ENCODE results near the gene PAPOLB.

Gene PAPOLB

GRCh38 chr7:4842319-4843064 lies 19.3 kb downstream of the PAPOLB start:
- no peak for DNase-seq (ENCODE audit: low read depth)

GRCh38 chr7:4841836-4842235 lies 20.0 kb downstream of the PAPOLB start:
- no peak for DNase-seq (ENCODE audit: low read depth)

- DNase-seq (ENCODE audit: low read depth): no peak
Observed at GRCh38 chr7:4841007-4841784, 20.6 kb downstream of the PAPOLB start.

- no peak for DNase-seq (ENCODE audit: low read depth)
Observed at GRCh38 chr7:4840079-4840501, 21.7 kb downstream of the PAPOLB start.

GRCh38 chr7:4838626-4839334 lies 23.1 kb downstream of the PAPOLB start:
- no peak for DNase-seq (ENCODE audit: low read depth)

- no peak for DNase-seq (ENCODE audit: low read depth)
Observed at GRCh38 chr7:4837803-4838625, 23.8 kb downstream of the PAPOLB start.

- DNase-seq (ENCODE audit: low read depth): no peak
Observed at GRCh38 chr7:4837041-4837802, 24.6 kb downstream of the PAPOLB start.

GRCh38 chr7:4836206-4836661 lies 25.6 kb downstream of the PAPOLB start:
- no peak for DNase-seq (ENCODE audit: low read depth)

GRCh38 chr7:4835398-4836205 lies 26.2 kb downstream of the PAPOLB start:
- DNase-seq (ENCODE audit: low read depth): no peak

GRCh38 chr7:4834601-4835397 lies 27.0 kb downstream of the PAPOLB start:
- no peak for DNase-seq (ENCODE audit: low read depth)

- DNase-seq (ENCODE audit: low read depth): no peak
Observed at GRCh38 chr7:4833691-4834600, 27.9 kb downstream of the PAPOLB start.

GRCh38 chr7:4833176-4833575 lies 28.7 kb downstream of the PAPOLB start:
- no peak for DNase-seq (ENCODE audit: low read depth)

GRCh38 chr7:4832711-4833110 lies 29.1 kb downstream of the PAPOLB start:
- DNase-seq (ENCODE audit: low read depth): no peak

- no peak for DNase-seq (ENCODE audit: low read depth)
Observed at GRCh38 chr7:4831723-4832495, 29.9 kb downstream of the PAPOLB start.

- no peak for DNase-seq (ENCODE audit: low read depth)
Observed at GRCh38 chr7:4830176-4830575, 31.7 kb downstream of the PAPOLB start.

- DNase-seq (ENCODE audit: low read depth): no peak
Observed at GRCh38 chr7:4828720-4829383, 33.0 kb downstream of the PAPOLB start.

GRCh38 chr7:4825081-4825480 lies 36.7 kb downstream of the PAPOLB start:
- DNase-seq (ENCODE audit: low read depth): no peak
